Smooth muscle cell (in vitro differentiated cells): ENCODE results near the gene DENND2C. TPM values are rescaled to one million over a fixed set of nuclear protein-coding genes. Genes with fewer than 3 reads are reported as not detected.

Source experiments
- DNase-seq: peaks from one replicate; lab custom pipeline; 2025; ENCODE audit not compliant: unreplicated experiment; lab: John Stamatoyannopoulos, UW
- H2AFZ ChIP-seq: fragments of 200-600 bp; sonication (generic); 2 replicates; pipeline ENCODE4 v1.6.0; 2016; ENCODE audit warnings: antibody characterized with exemption, low read depth, mild to moderate bottlenecking
- H3F3A ChIP-seq: fragments of 200-600 bp; sonication (generic); 2 replicates; pipeline ENCODE4 v1.6.0; 2017; ENCODE audit warnings: antibody characterized with exemption, low read depth
- H3K27ac ChIP-seq: fragments of 200-600 bp; sonication (generic); 2 replicates; pipeline ENCODE4 v1.5.1; 2016; ENCODE audit warnings: low read depth, mild to moderate bottlenecking
- H3K27me3 ChIP-seq: fragments of 200-600 bp; sonication (generic); 2 replicates; pipeline ENCODE4 v1.6.1; 2016; ENCODE audit warnings: low read depth, mild to moderate bottlenecking
- H3K36me3 ChIP-seq: fragments of 200-600 bp; sonication (generic); 2 replicates; pipeline ENCODE4 v1.5.1; 2016; ENCODE audit warnings: low read depth
- H3K4me1 ChIP-seq: fragments of 200-600 bp; sonication (generic); 2 replicates; pipeline ENCODE4 v1.5.1; 2016; ENCODE audit warnings: low read depth
- H3K4me2 ChIP-seq: fragments of 200-600 bp; sonication (generic); 2 replicates; pipeline ENCODE4 v1.6.0; 2016; ENCODE audit warnings: mild to moderate bottlenecking
- H3K4me3 ChIP-seq: fragments of 200-600 bp; sonication (generic); 2 replicates; pipeline ENCODE4 v1.5.1; 2016; ENCODE audit warnings: mild to moderate bottlenecking
- H3K79me2 ChIP-seq: fragments of 200-600 bp; sonication (generic); 2 replicates; pipeline ENCODE4 v1.6.0; 2016; ENCODE audit warnings: low read depth, mild to moderate bottlenecking
- H3K9ac ChIP-seq: fragments of 200-600 bp; sonication (generic); 2 replicates; pipeline ENCODE4 v1.6.0; 2016; ENCODE audit warnings: low read depth
- H3K9me3 ChIP-seq: fragments of 200-600 bp; sonication (generic); replicated peaks from 2 replicates; pipeline ENCODE4 v1.5.1; 2016; ENCODE audit warnings: low read depth
- H4K20me1 ChIP-seq: fragments of 200-600 bp; sonication (generic); 2 replicates; pipeline ENCODE4 v1.6.0; 2016; ENCODE audit warnings: low read depth
- CTCF ChIP-seq: fragments of 200-600 bp; sonication (generic); IDR thresholded peaks from 2 replicates; pipeline ENCODE4 v1.5.1; 2017; ENCODE audit warnings: borderline replicate concordance, mild to moderate bottlenecking, antibody characterized with exemption; ENCODE audit not compliant: insufficient read depth, poor library complexity, severe bottlenecking
- WGBS: methylation state at CpG from one replicate; pipeline ENCODE4 v1.1.7; 2016; ENCODE audit warnings: low lambda C conversion rate; 5-methylcytosine and 5-hydroxymethylcytosine counted together
- polyA plus RNA-seq: library from polyadenylated mRNA; unstranded; fragments of >200 nt; fragmentation: Nextera tagmentation; extraction: Ambion mirVana; gene quantifications from 2 replicates; pipeline ENCODE4 v1.2.1, GENCODE V29; 2016
- total RNA-seq: library from RNA; depleted of rRNA; stranded (reverse); fragments of >200 nt; gene quantifications from 2 replicates; pipeline ENCODE4 v1.2.3, GENCODE V29; 2014

DENND2C gene
- total and polyA plus RNA-seq, 2 experiments from 2014 or later, result 1.4 to 4.1 TPM

GRCh38 chr1:114638910-114639309, 30.9 kb downstream of the DENND2C start:
- Histone ChIP-seq H4K20me1 (no peaks in the 10 kb centered on the region), H3F3A (no peaks in the 10 kb centered on the region), H3K27ac (no peak overlapping the region), H3K4me3 (no peak overlapping the region), H3K4me1 (no peaks in the 10 kb centered on the region), H3K27me3 (no peaks in the 10 kb centered on the region), H3K9ac (no peak overlapping the region), H3K4me2 (no peak overlapping the region), H3K9me3 (no peaks in the 10 kb centered on the region), H3K36me3 (no peaks in the 10 kb centered on the region), H2AFZ (no peak overlapping the region), H3K79me2 (no peaks in the 10 kb centered on the region)
- TF ChIP-seq CTCF, result no peak
- DNase-seq, result no peak
- 70% methylated on average over 3 of the region's 3 CpGs for WGBS

- Histone ChIP-seq H2AFZ (no peak overlapping the region), H3K27ac (no peak overlapping the region), H3K36me3 (no peaks in the 10 kb centered on the region), H3K79me2 (no peaks in the 10 kb centered on the region), H3F3A (no peaks in the 10 kb centered on the region), H3K27me3 (no peaks in the 10 kb centered on the region), H3K4me3 (no peak overlapping the region), H3K4me2 (no peak overlapping the region), H3K4me1 (no peaks in the 10 kb centered on the region), H4K20me1 (no peaks in the 10 kb centered on the region), H3K9me3 (no peaks in the 10 kb centered on the region), H3K9ac (no peak overlapping the region)
- DNase-seq, result no peak
- TF ChIP-seq CTCF, result no peak
Observed at GRCh38 chr1:114632427-114632826, 37.4 kb downstream of the DENND2C start.

GRCh38 chr1:114627107-114627506, 42.7 kb downstream of the DENND2C start:
- Histone ChIP-seq H3K4me3 (no peak overlapping the region), H3K27ac (no peak overlapping the region), H4K20me1 (no peaks in the 10 kb centered on the region), H3K4me1 (no peaks in the 10 kb centered on the region), H3K36me3 (no peaks in the 10 kb centered on the region), H3F3A (no peaks in the 10 kb centered on the region), H3K9me3 (no peaks in the 10 kb centered on the region), H3K9ac (no peak overlapping the region), H3K4me2 (no peak overlapping the region), H3K79me2 (no peaks in the 10 kb centered on the region), H3K27me3 (no peaks in the 10 kb centered on the region), H2AFZ (no peak overlapping the region)
- no peak for DNase-seq
- 31% methylated on average over 2 of the region's 2 CpGs for WGBS
- no peak for TF ChIP-seq CTCF

GRCh38 chr1:114623364-114623763, 46.5 kb downstream of the DENND2C start:
- Histone ChIP-seq H3K36me3 (no peaks in the 10 kb centered on the region), H3K79me2 (no peaks in the 10 kb centered on the region), H3K27ac (no peak overlapping the region), H3K9ac (no peak overlapping the region), H3K4me2 (no peak overlapping the region), H4K20me1 (no peaks in the 10 kb centered on the region), H3K27me3 (no peaks in the 10 kb centered on the region), H3K4me1 (no peaks in the 10 kb centered on the region), H2AFZ (no peak overlapping the region), H3K9me3 (no peaks in the 10 kb centered on the region), H3F3A (no peaks in the 10 kb centered on the region), H3K4me3 (no peak overlapping the region)
- DNase-seq, result no peak
- WGBS, result 96% methylated on average over 5 of the region's 5 CpGs
- TF ChIP-seq CTCF, result no peak
